ENCODE measurements around the gene KDM5A. TPM values are rescaled to one million over a fixed set of nuclear protein-coding genes. Genes with fewer than 3 reads are reported as not detected.
"Not testable (repeated sequence)": the region's sequence is repeated elsewhere in the genome, so short reads cannot be mapped to it uniquely, and the experiment has no call there.

KDM5A gene
- total and polyA plus RNA-seq, 10 donors, result 4.9 to 131 (median 79.3) TPM

GRCh38 chr12:388541-389141, 479 bp downstream of the KDM5A start:
- H3K27ac ChIP-seq, result peak overlapping the region; percentile 95 to 99 (median 96)
- peak; percentile 90 for DNase-seq
- intact Hi-C loops (cut with DNase I; ENCODE audit: low total_unique reads), result no loop called here
- 0 to 1% (median 0%) methylated on average over 20 to 35 of the region's 35 CpGs for WGBS, 5 donors
- no peaks in the 10 kb centered on the region for H3K9me3 ChIP-seq
- H3K4me1 ChIP-seq, result peaks cover 34 to 58% (median 50%) of the 10 kb centered on the region in 6 donors
- H3K27me3 ChIP-seq (replicated peaks in 1 of 7), result no peaks in the 10 kb centered on the region
- peaks cover 0 to 31% (median 12%) of the 10 kb centered on the region in 6 donors for H3K36me3 ChIP-seq
- H3K4me3 ChIP-seq, result peak overlapping the region; percentile 75 to 95 (median 88)
- TF ChIP-seq CTCF (IDR thresholded peaks at IDR 0.05 in 8 of 11, conservative IDR thresholded peaks at IDR 0.05 in 3 of 11) (no peak), POLR2AphosphoS5 (IDR thresholded peaks at IDR 0.05) (no peak), POLR2A (IDR thresholded peaks at IDR 0.05) (no peak)

GRCh38 chr12:388012-388411, 1.1 kb downstream of the KDM5A start:
- no peak for TF ChIP-seq POLR2A (IDR thresholded peaks at IDR 0.05)
- no peak for TF ChIP-seq CTCF (IDR thresholded peaks at IDR 0.05 in 8 of 11, conservative IDR thresholded peaks at IDR 0.05 in 3 of 11)
- no peak for TF ChIP-seq POLR2AphosphoS5 (IDR thresholded peaks at IDR 0.05)
- H3K4me3 ChIP-seq, result peak overlapping the region; percentile 75 to 95 (median 88)
- WGBS, 5 donors, result 0 to 3% (median 1%) methylated on average over 2 of the region's 2 CpGs
- intact Hi-C loops (cut with DNase I; ENCODE audit: low total_unique reads), result no loop called here
- peaks cover 0 to 38% (median 19%) of the 10 kb centered on the region in 6 donors for H3K36me3 ChIP-seq
- no peak for DNase-seq
- H3K4me1 ChIP-seq, result peaks cover 34 to 64% (median 50%) of the 10 kb centered on the region in 6 donors
- H3K9me3 ChIP-seq, result no peaks in the 10 kb centered on the region
- H3K27me3 ChIP-seq (replicated peaks in 1 of 7), result no peaks in the 10 kb centered on the region
- H3K27ac ChIP-seq, result peak overlapping the region; percentile 95 to 99 (median 96)

GRCh38 chr12:386651-387050, 2.5 kb downstream of the KDM5A start:
- peaks cover 34 to 69% (median 50%) of the 10 kb centered on the region in 6 donors for H3K4me1 ChIP-seq
- TF ChIP-seq POLR2AphosphoS5 (IDR thresholded peaks at IDR 0.05) (no peak), CTCF (IDR thresholded peaks at IDR 0.05 in 8 of 11, conservative IDR thresholded peaks at IDR 0.05 in 3 of 11) (no peak), POLR2A (IDR thresholded peaks at IDR 0.05) (no peak)
- H3K27me3 ChIP-seq (replicated peaks in 1 of 7), result no peaks in the 10 kb centered on the region
- intact Hi-C loops (cut with DNase I; ENCODE audit: low total_unique reads), result no loop called here
- H3K27ac ChIP-seq, result no peak overlapping the region
- peak overlapping the region in 5 of 8 donors; percentile 3 to 95 (median 90) for H3K4me3 ChIP-seq
- no peaks in the 10 kb centered on the region for H3K9me3 ChIP-seq
- DNase-seq, result no peak
- peaks cover 0 to 51% (median 32%) of the 10 kb centered on the region in 6 donors for H3K36me3 ChIP-seq
- 65 to 73% (median 68%) methylated on average over 4 of the region's 4 CpGs for WGBS, 5 donors

- H3K4me1 ChIP-seq; H3K27ac ChIP-seq; intact Hi-C loops (cut with DNase I; ENCODE audit: low total_unique reads); H3K4me3 ChIP-seq; DNase-seq; H3K9me3 ChIP-seq; H3K27me3 ChIP-seq (replicated peaks in 1 of 7): not testable (repeated sequence)
- peaks cover 10 to 84% (median 53%) of the 10 kb centered on the region in 6 donors for H3K36me3 ChIP-seq
- WGBS, 5 donors, result 96 to 99% (median 96%) methylated on average over 5 of the region's 5 CpGs
Observed at GRCh38 chr12:370739-371485, 18.2 kb downstream of the KDM5A start.

Measured in spleen (tissue), 11 donors.